Peyer's patch (tissue), 4 donors: ENCODE measurements around the gene PLXNA4.

ENCODE experiments used
- CTCF ChIP-seq, 6 experiments: fragments of 450-650 bp in 4 of 6; fragments of 200-600 bp in 2 of 6; sonication (generic) in 1 of 6; IDR thresholded peaks; one replicate each; pipeline ENCODE4 v1.5.1; 2017 to 2019; ENCODE audit warnings: antibody characterized with exemption in 6 of 6, mild to moderate bottlenecking in 3 of 6, moderate library complexity in 1 of 6
- POLR2A ChIP-seq, 2 donors: fragments of 450-650 bp; IDR thresholded peaks; one replicate each; pipeline ENCODE4 v1.5.1; 2017; ENCODE audit warnings: antibody characterized with exemption in 2 of 2, mild to moderate bottlenecking in 2 of 2, moderate library complexity in 2 of 2

GRCh38 chr7:132533916-132534315 lies 42.4 kb downstream of the PLXNA4 start:
- TF ChIP-seq CTCF (IDR thresholded peaks at IDR 0.05) (no peak), POLR2A (IDR thresholded peaks at IDR 0.05) (no peak)
